ENCODE measurements around the gene HAUS3.
"Not testable (repeated sequence)": the region's sequence is repeated elsewhere in the genome, so short reads cannot be mapped to it uniquely, and the experiment has no call there.

Gene HAUS3

DNA sequence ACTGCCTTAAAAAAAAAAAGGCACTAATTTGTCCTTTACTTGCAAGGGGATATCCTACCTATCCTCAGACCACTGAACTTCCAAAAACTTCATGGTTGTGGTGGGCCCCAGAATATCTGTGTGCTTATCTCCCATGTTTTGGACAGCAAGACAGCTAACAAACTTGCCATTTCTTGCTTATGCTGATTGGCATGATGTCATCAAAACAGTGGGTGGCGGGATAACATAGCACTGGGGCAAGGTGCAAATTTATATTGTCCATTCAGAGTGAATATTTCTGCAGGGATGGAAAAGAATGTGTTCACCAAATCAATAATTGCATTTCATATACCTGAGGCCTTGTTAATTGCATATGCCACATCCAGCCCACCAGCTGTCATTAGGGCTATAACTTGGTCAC is 23.5 kb downstream of the HAUS3 start:
- no peak overlapping the region for H3K4me3 ChIP-seq (ENCODE audit: low read length)
- H3K9me3 ChIP-seq (ENCODE audit: control insufficient read depth, low read depth, low read length) = no peaks in the 10 kb centered on the region
- H3K27me3 ChIP-seq (ENCODE audit: control insufficient read depth, insufficient read depth, low read length) = no peaks in the 10 kb centered on the region
- no peak overlapping the region for H3K9ac ChIP-seq (ENCODE audit: low read length)
- H3K27ac ChIP-seq (ENCODE audit: low read length) = no peak overlapping the region
- H3K4me1 ChIP-seq (ENCODE audit: control insufficient read depth, low read depth, low read length) = peaks cover 41% of the 10 kb centered on the region
- H3K36me3 ChIP-seq (ENCODE audit: control insufficient read depth, low read depth, low read length) = no peaks in the 10 kb centered on the region

DNA sequence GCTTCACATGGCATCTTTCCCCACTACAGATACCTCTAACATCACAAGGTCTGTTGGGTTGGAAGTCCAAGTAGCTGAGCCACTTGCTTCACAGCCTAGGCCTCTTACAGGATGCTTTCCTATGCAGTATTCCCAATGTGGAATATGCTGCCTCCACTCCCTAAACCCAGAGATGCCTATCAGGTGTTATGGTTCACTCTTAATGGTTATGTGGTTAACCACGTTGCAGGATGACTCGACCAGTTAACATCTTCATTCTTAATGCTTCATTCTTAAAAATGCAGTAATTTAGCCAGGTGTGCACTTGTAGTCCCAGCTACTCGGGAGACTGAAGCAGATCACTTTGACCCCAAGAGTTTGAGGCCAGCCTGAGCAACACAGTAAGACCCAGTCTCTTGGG is 24.2 kb downstream of the HAUS3 start:
- Histone ChIP-seq H3K9ac (ENCODE audit: low read length) (no peak overlapping the region), H3K27me3 (ENCODE audit: control insufficient read depth, insufficient read depth, low read length) (no peaks in the 10 kb centered on the region), H3K27ac (ENCODE audit: low read length) (no peak overlapping the region)

DNA sequence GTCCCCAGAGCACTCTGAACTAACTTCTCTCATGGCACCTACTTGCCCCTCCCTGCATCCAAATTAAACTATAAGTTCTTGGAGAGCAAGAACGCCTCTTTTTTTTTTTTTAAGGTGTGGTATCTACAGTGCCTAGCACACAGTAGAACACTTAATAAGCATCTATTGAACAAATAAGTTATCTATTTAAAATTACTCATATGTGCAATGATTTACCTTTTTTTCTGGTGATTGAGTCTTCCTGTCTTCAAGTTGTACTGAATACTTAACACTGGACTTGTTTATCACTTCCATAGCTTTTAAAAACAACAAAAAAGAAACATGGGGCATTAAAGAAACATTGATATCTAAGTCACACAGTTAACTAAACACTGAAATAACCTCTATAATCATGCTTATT is 29.1 kb downstream of the HAUS3 start:
- H3K4me3 ChIP-seq (ENCODE audit: low read length) = no peak overlapping the region
- H3K27ac ChIP-seq (ENCODE audit: low read length) = no peak overlapping the region
- H3K4me1 ChIP-seq (ENCODE audit: control insufficient read depth, low read depth, low read length) = peaks cover 14% of the 10 kb centered on the region

More for the DNA sequence above, 24.2 kb downstream of the HAUS3 start:
- H3K36me3 ChIP-seq (ENCODE audit: control insufficient read depth, low read depth, low read length) = no peaks in the 10 kb centered on the region
- no peak overlapping the region for H3K4me3 ChIP-seq (ENCODE audit: low read length)
- H3K9me3 ChIP-seq (ENCODE audit: control insufficient read depth, low read depth, low read length) = no peaks in the 10 kb centered on the region
- H3K4me1 ChIP-seq (ENCODE audit: control insufficient read depth, low read depth, low read length) = peaks cover 34% of the 10 kb centered on the region

DNA sequence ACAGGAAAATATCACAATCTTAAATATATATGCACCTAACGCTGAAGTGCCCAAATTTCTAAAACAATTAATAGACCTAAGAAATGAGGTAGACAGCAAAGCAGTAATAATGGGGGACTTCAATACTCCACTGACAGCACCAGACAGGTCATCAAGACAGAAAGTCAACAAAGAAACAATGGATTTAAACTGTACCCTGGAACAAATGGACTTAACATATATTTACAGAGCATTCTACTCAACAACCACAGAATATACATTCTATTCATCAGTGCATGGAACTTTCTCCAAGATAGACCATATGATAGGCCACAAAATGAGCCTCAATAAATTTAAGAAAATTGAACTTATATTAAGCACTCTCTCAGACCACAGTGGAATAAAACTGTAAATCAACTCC is 39.1 kb downstream of the HAUS3 start:
- not testable (repeated sequence) for H3K36me3 ChIP-seq (ENCODE audit: control insufficient read depth, low read depth, low read length); H3K27me3 ChIP-seq (ENCODE audit: control insufficient read depth, insufficient read depth, low read length); H3K9ac ChIP-seq (ENCODE audit: low read length); H3K4me1 ChIP-seq (ENCODE audit: control insufficient read depth, low read depth, low read length); H3K27ac ChIP-seq (ENCODE audit: low read length); H3K9me3 ChIP-seq (ENCODE audit: control insufficient read depth, low read depth, low read length); H3K4me3 ChIP-seq (ENCODE audit: low read length)

More for the DNA sequence above, 29.1 kb downstream of the HAUS3 start:
- no peak overlapping the region for H3K9ac ChIP-seq (ENCODE audit: low read length)
- no peaks in the 10 kb centered on the region for H3K36me3 ChIP-seq (ENCODE audit: control insufficient read depth, low read depth, low read length)
- H3K27me3 ChIP-seq (ENCODE audit: control insufficient read depth, insufficient read depth, low read length) = no peaks in the 10 kb centered on the region
- H3K9me3 ChIP-seq (ENCODE audit: control insufficient read depth, low read depth, low read length) = no peaks in the 10 kb centered on the region

DNA sequence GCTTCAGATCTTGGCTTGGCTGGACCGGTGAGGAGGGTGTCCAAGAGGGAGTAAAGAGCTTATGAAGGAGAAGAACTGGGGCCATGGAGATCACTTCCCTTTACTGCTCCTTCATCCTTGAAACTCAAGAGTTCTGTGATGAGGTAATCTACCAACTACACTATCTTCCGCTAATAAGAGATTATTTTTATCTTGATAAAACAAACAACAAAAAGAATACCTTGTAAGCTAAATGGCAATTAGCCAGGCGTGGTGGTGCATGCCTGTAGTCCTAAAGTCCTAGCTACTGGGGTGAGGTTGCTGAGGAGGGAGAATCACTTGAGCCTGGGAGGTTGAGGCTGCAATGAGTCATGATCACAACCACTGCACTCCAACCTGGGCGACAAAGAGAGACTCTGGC is 47.4 kb downstream of the HAUS3 start:
- H3K9ac ChIP-seq (ENCODE audit: low read length) = no peak overlapping the region
- H3K9me3 ChIP-seq (ENCODE audit: control insufficient read depth, low read depth, low read length) = no peaks in the 10 kb centered on the region
- H3K27ac ChIP-seq (ENCODE audit: low read length) = no peak overlapping the region
- H3K36me3 ChIP-seq (ENCODE audit: control insufficient read depth, low read depth, low read length) = no peaks in the 10 kb centered on the region
- H3K4me1 ChIP-seq (ENCODE audit: control insufficient read depth, low read depth, low read length) = no peaks in the 10 kb centered on the region
- no peak overlapping the region for H3K4me3 ChIP-seq (ENCODE audit: low read length)
- H3K27me3 ChIP-seq (ENCODE audit: control insufficient read depth, insufficient read depth, low read length) = no peaks in the 10 kb centered on the region

DNA sequence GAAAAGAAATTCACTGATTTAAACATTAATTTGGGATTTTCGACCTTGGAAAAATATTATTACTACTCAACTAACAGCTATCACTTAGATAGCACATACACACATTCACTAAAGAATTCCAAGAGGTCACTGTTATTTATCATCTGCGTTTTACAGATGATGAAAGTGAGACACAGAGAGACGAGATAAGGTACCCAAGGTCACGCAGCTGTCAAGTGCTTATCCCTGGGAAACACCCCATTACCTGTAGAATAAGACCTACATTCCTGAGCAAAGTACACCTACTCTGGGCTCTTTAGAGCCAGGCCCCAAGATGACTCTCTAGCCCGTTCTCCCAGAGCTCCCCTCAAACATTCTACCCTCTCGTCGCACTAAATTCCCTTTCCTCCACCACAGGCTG is 48.6 kb downstream of the HAUS3 start:
- no peaks in the 10 kb centered on the region for H3K27me3 ChIP-seq (ENCODE audit: control insufficient read depth, insufficient read depth, low read length)
- no peaks in the 10 kb centered on the region for H3K9me3 ChIP-seq (ENCODE audit: control insufficient read depth, low read depth, low read length)

DNA sequence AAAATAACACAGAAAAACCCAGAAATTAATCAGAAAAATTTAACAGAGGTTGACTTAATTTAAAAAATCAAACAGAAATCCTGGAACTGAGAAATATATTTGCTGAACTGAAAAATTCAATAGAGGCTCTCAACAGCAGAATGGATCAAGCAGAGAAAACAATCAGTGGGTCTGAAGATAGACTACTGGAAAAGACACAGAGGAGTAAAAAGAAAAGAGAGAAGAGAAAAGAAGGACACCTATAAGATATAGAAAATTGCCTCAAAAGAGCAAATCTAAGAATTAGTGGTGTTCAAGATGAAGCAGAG is 55.1 kb downstream of the HAUS3 start:
- Histone ChIP-seq H3K9me3 (ENCODE audit: control insufficient read depth, low read depth, low read length) (no peaks in the 10 kb centered on the region), H3K27me3 (ENCODE audit: control insufficient read depth, insufficient read depth, low read length) (no peaks in the 10 kb centered on the region), H3K4me3 (ENCODE audit: low read length) (no peak overlapping the region), H3K4me1 (ENCODE audit: control insufficient read depth, low read depth, low read length) (no peaks in the 10 kb centered on the region), H3K27ac (ENCODE audit: low read length) (no peak overlapping the region), H3K36me3 (ENCODE audit: control insufficient read depth, low read depth, low read length) (no peaks in the 10 kb centered on the region), H3K9ac (ENCODE audit: low read length) (no peak overlapping the region)

More for the DNA sequence above, 48.6 kb downstream of the HAUS3 start:
- H3K36me3 ChIP-seq (ENCODE audit: control insufficient read depth, low read depth, low read length) = no peaks in the 10 kb centered on the region
- H3K27ac ChIP-seq (ENCODE audit: low read length) = no peak overlapping the region
- no peak overlapping the region for H3K4me3 ChIP-seq (ENCODE audit: low read length)
- no peak overlapping the region for H3K9ac ChIP-seq (ENCODE audit: low read length)
- no peaks in the 10 kb centered on the region for H3K4me1 ChIP-seq (ENCODE audit: control insufficient read depth, low read depth, low read length)

DNA sequence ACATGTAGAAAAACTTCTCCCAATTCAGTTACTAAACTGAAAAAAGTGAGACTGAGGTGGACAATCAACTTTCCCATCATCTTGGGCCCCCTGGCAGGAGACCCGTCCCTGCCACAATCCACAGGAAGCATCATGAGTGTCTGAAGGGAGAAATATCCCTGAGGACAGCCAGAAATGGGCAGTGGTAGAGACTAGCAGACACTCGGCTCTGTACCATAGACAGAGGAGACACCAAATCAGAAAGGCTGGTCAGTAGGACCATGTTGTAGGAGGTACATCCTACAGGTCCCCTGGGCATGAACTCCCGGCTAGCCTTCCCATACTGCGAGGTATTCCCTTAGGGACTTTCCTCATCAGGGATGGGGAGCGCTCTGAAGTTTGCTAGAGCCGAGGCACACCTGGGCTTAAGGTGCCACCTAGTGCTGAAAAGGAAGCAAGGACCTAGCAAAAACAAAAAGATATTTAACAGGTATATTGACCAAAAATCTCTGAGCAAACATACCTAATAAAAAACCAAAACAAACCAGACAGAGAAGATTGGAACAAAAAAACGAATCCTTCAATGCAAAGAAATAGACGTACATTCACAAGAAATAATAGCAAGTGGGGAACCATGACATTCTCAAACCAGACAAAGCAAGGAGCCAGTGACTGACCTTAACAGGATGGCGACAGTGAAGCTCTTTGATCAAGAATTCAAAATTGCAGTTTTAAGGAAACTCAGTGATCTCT is 55.6 kb downstream of the HAUS3 start:
- H3K4me3 ChIP-seq (ENCODE audit: low read length) = no peak overlapping the region
- no peaks in the 10 kb centered on the region for H3K4me1 ChIP-seq (ENCODE audit: control insufficient read depth, low read depth, low read length)
- no peaks in the 10 kb centered on the region for H3K9me3 ChIP-seq (ENCODE audit: control insufficient read depth, low read depth, low read length)
- H3K36me3 ChIP-seq (ENCODE audit: control insufficient read depth, low read depth, low read length) = no peaks in the 10 kb centered on the region
- H3K27ac ChIP-seq (ENCODE audit: low read length) = no peak overlapping the region
- no peaks in the 10 kb centered on the region for H3K27me3 ChIP-seq (ENCODE audit: control insufficient read depth, insufficient read depth, low read length)
- no peak overlapping the region for H3K9ac ChIP-seq (ENCODE audit: low read length)

DNA sequence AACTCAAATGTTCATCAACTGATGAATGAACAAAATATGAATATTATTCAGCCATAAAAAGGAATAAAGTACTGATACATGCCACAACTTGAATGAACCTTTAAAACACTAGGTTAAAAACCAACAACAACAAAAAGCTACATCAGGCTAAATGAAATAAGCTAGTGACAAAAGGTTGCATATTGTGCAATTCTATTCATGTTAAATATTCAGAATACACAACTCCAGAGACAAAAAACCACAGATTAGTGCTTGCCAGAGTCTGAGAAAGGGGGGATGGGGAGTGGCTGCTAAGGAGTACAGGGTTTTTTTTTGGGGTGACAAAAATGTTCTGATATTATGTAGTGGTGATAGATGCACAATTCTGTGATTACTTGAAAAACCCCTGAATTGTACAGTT is 58.5 kb downstream of the HAUS3 start:
- no peaks in the 10 kb centered on the region for H3K9me3 ChIP-seq (ENCODE audit: control insufficient read depth, low read depth, low read length)

DNA sequence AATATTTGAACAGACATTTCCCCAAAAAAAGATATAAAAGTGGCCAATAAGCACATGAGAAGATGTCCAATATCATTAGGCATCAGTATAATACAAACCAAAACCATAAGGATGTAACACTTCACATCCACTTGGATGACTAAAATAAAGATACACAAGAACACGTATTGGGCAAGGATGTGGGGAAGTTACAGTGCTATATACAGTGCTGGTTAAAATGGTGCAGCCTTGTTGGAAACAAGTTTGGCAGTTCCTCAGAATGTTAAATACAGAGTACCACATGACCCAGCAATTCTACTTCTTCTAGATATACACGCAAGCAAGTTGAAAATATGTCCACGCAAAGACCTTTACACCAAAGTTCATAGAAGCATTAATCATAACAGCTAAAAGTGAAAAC is 58.9 kb downstream of the HAUS3 start:
- H3K27me3 ChIP-seq (ENCODE audit: control insufficient read depth, insufficient read depth, low read length) = no peaks in the 10 kb centered on the region
- no peak overlapping the region for H3K4me3 ChIP-seq (ENCODE audit: low read length)
- H3K9me3 ChIP-seq (ENCODE audit: control insufficient read depth, low read depth, low read length) = no peaks in the 10 kb centered on the region
- H3K27ac ChIP-seq (ENCODE audit: low read length) = no peak overlapping the region
- H3K9ac ChIP-seq (ENCODE audit: low read length) = no peak overlapping the region
- H3K36me3 ChIP-seq (ENCODE audit: control insufficient read depth, low read depth, low read length) = no peaks in the 10 kb centered on the region
- no peaks in the 10 kb centered on the region for H3K4me1 ChIP-seq (ENCODE audit: control insufficient read depth, low read depth, low read length)

More for the DNA sequence above, 58.5 kb downstream of the HAUS3 start:
- Histone ChIP-seq H3K27ac (ENCODE audit: low read length) (no peak overlapping the region), H3K9ac (ENCODE audit: low read length) (no peak overlapping the region), H3K36me3 (ENCODE audit: control insufficient read depth, low read depth, low read length) (no peaks in the 10 kb centered on the region), H3K4me1 (ENCODE audit: control insufficient read depth, low read depth, low read length) (no peaks in the 10 kb centered on the region), H3K27me3 (ENCODE audit: control insufficient read depth, insufficient read depth, low read length) (no peaks in the 10 kb centered on the region), H3K4me3 (ENCODE audit: low read length) (no peak overlapping the region)

DNA sequence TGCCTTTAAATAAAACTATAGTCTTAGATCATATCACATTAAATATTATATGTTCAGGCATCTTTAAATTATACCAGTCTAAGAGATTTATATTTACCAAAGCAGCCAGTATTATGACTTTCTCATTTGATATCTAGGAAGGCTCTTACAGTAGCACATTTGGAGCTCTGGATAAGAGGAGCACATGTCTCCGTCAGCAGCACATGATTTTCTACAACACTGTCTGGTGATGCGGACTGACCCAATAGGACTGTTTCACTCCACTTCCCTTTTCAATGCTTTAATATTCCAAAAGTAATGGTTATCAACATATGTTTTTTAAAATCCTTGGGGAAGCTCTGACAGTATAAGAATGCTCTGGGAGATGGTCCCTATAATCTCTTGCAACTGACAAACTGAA is 61.5 kb downstream of the HAUS3 start:
- Histone ChIP-seq H3K9me3 (ENCODE audit: control insufficient read depth, low read depth, low read length) (no peaks in the 10 kb centered on the region), H3K4me1 (ENCODE audit: control insufficient read depth, low read depth, low read length) (no peaks in the 10 kb centered on the region), H3K27me3 (ENCODE audit: control insufficient read depth, insufficient read depth, low read length) (no peaks in the 10 kb centered on the region), H3K27ac (ENCODE audit: low read length) (no peak overlapping the region), H3K4me3 (ENCODE audit: low read length) (no peak overlapping the region), H3K36me3 (ENCODE audit: control insufficient read depth, low read depth, low read length) (no peaks in the 10 kb centered on the region), H3K9ac (ENCODE audit: low read length) (no peak overlapping the region)

DNA sequence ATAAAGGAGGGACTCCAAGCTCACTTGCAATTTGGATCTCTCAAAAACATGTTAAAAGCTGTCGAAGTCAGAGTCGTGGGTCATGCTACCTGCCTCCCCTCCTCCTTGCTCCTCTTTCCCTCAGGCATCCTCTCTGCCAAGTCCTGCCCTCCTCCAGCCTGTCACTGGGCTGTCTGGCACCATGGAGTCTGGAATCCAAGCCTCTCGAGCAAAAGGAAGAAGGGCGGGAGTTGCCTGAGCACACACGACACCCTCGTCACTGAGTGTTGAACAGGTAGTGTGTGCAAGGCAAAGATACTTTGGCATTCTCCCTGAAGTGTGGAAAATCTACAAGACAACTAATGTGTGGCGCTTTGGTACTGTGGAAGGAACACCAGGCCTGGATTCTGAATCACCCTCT is 62.2 kb downstream of the HAUS3 start:
- Histone ChIP-seq H3K4me3 (ENCODE audit: low read length) (no peak overlapping the region), H3K4me1 (ENCODE audit: control insufficient read depth, low read depth, low read length) (no peaks in the 10 kb centered on the region), H3K9me3 (ENCODE audit: control insufficient read depth, low read depth, low read length) (no peaks in the 10 kb centered on the region), H3K27ac (ENCODE audit: low read length) (no peak overlapping the region), H3K9ac (ENCODE audit: low read length) (no peak overlapping the region), H3K27me3 (ENCODE audit: control insufficient read depth, insufficient read depth, low read length) (no peaks in the 10 kb centered on the region), H3K36me3 (ENCODE audit: control insufficient read depth, low read depth, low read length) (no peaks in the 10 kb centered on the region)
